T-helper 1 cell (primary cell): ENCODE measurements around the gene GAL3ST2.
"Not testable (repeated sequence)": the region's sequence is repeated elsewhere in the genome, so short reads cannot be mapped to it uniquely, and the experiment has no call there.

Source experiments
- DNase-seq, 5 donors: peaks; one replicate each; pipeline ENCODE4 v3.0.0-alpha.2; 2012 to 2020

Gene GAL3ST2

GRCh38 chr2:241809383-241810306 lies 33.0 kb downstream of the GAL3ST2 start:
- DNase-seq: no peak

DNA sequence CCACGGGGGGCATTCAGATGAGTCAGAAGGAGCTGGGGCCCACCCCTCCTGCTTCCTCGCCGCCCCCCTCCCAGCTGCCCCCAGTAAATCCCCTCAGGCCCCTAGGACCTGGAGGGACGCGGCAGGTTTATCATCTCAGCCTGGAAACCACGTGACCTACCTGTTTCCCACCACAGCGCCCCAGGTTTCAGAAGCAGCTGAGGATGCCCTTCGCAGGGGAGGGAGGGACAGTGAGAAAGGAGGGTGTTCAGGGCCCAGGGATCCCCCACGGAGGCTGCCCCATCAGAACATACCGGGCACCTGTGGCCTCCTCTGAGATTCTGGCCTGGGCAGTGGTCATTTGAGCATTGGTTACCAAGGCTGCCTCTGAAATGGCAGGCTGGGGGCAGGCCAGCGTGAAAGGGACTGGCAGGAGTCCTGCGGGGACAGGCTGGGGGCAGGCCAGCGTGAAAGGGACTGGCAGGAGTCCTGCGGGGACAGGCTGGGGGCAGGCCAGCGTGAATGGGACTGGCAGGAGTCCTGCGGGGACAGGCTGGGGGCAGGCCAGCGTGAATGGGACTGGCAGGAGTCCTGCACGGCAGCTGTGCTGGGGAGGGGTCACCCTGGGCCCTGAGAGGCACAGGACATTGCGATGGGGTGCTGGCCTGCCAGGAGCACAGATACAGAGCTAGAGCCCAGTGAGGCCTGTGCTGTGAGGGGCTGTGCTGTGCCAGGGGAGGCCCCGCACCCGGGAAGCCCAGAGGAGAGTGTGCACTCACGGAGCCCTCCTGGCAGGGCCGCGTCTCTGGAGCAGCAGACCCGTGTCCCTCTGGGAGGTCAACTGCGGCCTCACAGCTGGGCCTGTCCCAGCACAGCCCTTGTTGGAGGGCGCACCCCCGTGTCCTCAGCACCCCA lies 33.9 kb downstream of the GAL3ST2 start:
- no peak for DNase-seq

GRCh38 chr2:241811201-241811951 lies 34.8 kb downstream of the GAL3ST2 start:
- DNase-seq: no peak

DNA sequence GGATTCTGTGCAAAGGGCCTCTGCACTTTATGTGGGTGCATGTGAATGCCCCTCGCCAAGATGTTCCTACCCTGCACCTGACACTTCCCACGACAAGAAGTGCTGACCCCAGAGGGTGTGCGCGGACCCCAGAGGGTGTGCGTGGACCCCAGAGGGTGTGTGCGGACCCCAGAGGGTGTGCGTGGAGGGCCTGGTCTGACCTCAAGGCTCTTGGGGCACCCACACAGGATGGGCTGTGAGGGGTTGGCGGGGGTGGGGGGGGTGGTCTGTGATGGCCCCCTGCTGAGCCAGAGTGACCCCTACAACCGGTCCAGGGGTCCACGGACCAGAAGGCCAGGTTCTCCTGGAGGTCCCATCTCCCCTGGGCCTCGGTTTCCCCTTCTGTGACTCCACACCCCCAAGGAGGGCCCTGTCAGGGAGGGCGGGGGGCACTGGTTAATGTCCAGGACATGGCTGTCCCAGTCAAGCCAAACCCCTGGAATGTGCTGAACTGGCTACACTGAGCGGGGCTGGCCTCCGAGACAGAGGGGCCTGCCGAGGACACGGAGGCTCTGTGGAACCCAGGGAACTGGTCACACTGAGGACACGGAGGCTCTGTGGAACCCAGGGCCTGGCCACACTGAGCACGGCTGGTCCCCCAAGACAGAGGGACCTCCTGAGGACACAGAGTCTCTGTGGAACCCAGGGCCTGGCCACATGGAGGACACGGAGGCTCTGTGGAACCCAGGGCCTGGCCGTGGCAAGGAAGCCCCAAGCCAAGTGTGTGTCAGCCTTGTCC lies 35.5 kb downstream of the GAL3ST2 start:
- no peak for DNase-seq

GRCh38 chr2:241812730-241813643 lies 36.4 kb downstream of the GAL3ST2 start:
- no peak for DNase-seq

- DNase-seq: peak in 1 of 5 donors; percentile 43
These were observed 37.2 kb downstream of the GAL3ST2 start for GRCh38 chr2:241813644-241814392.

DNA sequence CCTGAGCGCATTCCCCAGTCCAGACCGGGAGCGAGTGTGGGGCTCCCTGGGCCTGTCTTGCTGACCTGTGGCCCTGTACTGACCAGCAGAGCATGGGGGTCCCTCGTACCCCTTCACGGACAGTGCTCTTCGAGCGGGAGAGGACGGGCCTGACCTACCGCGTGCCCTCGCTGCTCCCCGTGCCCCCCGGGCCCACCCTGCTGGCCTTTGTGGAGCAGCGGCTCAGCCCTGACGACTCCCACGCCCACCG lies 37.7 kb downstream of the GAL3ST2 start:
- no peak for DNase-seq

- no peak for DNase-seq
These were observed 38.2 kb downstream of the GAL3ST2 start for GRCh38 chr2:241814643-241815476.

DNA sequence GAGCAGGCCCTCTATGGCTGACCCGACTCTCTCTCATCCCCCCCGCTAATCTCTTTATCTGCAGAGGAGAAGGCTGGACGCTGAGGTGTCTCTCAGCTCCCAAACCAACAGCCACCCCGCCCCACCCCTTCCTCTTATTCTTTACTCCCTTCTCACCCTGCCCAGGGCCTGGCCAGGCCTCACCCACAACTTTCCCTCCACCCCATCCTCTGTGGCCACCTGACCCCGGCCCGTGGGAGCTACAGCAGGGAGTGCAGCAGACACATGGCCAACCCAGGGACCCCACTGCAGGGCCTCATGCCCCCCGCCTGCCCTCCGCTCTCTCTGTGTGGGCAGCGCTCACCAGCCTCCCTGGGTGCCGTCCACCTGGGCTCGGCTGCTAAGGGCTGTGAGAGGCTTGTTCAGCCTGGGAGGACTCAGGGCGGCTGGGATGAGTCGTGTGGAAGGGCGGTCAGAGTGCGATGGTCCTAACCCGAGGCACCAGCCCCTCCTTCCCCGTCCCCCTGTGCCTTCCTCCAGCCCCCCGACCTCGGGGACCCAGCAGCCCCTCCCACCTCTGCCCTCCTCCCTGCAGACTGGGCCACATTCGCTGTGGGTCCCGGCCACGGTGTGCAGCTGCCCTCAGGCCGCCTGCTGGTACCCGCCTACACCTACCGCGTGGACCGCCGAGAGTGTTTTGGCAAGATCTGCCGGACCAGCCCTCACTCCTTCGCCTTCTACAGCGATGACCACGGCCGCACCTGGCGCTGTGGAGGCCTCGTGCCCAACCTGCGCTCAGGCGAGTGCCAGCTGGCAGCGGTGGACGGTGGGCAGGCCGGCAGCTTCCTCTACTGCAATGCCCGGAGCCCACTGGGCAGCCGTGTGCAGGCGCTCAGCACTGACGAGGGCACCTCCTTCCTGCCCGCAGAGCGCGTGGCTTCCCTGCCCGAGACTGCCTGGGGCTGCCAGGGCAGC lies 39.1 kb downstream of the GAL3ST2 start:
- DNase-seq: no peak

GRCh38 chr2:241816431-241817121 lies 40.0 kb downstream of the GAL3ST2 start:
- DNase-seq: no peak

- no peak for DNase-seq
These were observed 40.7 kb downstream of the GAL3ST2 start for GRCh38 chr2:241817126-241817820.

DNA sequence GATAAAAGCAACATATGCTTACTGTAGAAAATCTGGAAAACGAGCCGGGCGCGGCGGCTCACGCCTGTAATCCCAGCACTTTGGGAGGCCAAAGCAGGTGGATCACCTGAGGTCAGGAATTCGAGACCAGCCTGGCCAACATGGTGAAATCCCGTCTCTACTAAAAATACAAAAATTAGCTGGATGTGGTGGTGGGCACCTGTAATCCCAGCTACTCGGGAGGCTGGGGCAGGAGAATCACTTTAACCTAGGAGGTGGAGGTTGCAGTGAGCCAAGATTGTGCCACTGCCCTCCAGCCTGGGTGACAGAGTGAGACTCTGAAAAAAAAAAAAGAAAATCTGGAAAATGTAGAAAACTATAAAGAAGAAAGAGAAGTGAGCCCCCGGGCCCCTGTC lies 41.2 kb downstream of the GAL3ST2 start:
- DNase-seq: not testable (repeated sequence)

DNA sequence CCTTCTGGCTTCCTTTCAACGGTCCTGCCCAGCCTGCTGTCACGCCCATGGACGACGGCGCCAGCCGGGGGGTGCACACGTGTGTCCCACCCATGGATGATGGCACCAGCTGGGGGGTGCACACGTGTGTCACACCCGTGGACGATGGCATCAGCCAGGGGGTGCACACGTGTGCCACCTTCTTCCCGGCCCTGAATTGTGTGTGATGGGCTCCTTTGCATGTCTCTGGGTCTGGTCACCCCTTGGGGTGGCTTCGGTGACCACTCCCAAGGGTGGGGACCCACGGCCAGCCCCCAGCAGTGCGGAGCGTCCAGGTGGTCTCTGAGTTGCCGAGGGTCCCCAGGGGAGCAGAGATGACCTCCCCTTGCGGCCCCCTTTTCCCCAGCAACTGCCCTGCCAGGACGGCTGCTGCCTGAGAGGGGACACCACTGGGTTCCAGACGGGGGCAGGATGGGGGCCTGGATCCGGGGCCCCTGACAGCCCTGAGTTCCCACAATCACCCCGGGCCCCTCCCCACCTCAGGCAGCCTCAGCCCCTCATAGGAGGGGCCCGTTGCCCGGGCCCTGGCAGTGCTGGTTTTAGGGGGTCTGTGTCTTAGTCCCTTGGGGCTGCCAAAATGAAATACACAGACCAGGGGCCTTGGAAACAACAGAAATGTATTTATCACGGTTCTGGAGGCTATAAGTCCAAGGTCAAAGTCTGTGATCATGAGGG lies 41.8 kb downstream of the GAL3ST2 start:
- DNase-seq: no peak

- no peak for DNase-seq
These were observed 42.3 kb downstream of the GAL3ST2 start for GRCh38 chr2:241818943-241819270.

- DNase-seq: not testable (repeated sequence)
These were observed 43.5 kb downstream of the GAL3ST2 start for GRCh38 chr2:241819947-241820624.
